GM23338 (cell line): ENCODE data around the gene BAK1. TPM values are rescaled to one million over a fixed set of nuclear protein-coding genes. Genes with fewer than 3 reads are reported as not detected.

ENCODE experiments used
- ATAC-seq: fragments of 200-7000 bp; cut with Tn5 transposase; 3 replicates; pipeline ENCODE4 v1.9.1; 2020
- DNase-seq: peaks from one replicate; pipeline ENCODE4 v3.0.0-alpha.2; 2015; ENCODE audit warnings: low spot score
- H2AFZ ChIP-seq: fragments of 200-600 bp; sonication (generic); 2 replicates; pipeline ENCODE4 v1.8.0; 2016; ENCODE audit warnings: antibody characterized with exemption, mild to moderate bottlenecking, moderate library complexity
- H3F3A ChIP-seq: fragments of 200-600 bp; sonication (generic); replicated peaks from 2 replicates; pipeline ENCODE4 v1.8.0; 2017; ENCODE audit warnings: antibody characterized with exemption, mixed run types, low read depth
- H3K27ac ChIP-seq: fragments of 200-600 bp; sonication (generic); 2 replicates; pipeline ENCODE4 v1.6.1; 2016; ENCODE audit warnings: low read depth
- H3K27me3 ChIP-seq: fragments of 200-600 bp; sonication (generic); 2 replicates; pipeline ENCODE4 v1.8.0; 2016; ENCODE audit warnings: mild to moderate bottlenecking, mixed run types, moderate library complexity; ENCODE audit not compliant: insufficient read depth
- H3K36me3 ChIP-seq: fragments of 200-600 bp; sonication (generic); 2 replicates; pipeline ENCODE4 v1.8.0; 2016; ENCODE audit warnings: mild to moderate bottlenecking; ENCODE audit not compliant: insufficient read depth
- H3K4me1 ChIP-seq: fragments of 200-600 bp; sonication (generic); 2 replicates; pipeline ENCODE4 v1.8.0; 2016; ENCODE audit warnings: mild to moderate bottlenecking, moderate library complexity; ENCODE audit not compliant: insufficient read depth
- H3K4me2 ChIP-seq: fragments of 200-600 bp; sonication (generic); 2 replicates; pipeline ENCODE4 v1.7.1; 2017; ENCODE audit warnings: mixed run types
- H3K4me3 ChIP-seq: fragments of 200-600 bp; sonication (generic); 2 replicates; pipeline ENCODE4 v1.6.1; 2016; ENCODE audit warnings: mixed run types
- H3K79me2 ChIP-seq: fragments of 200-600 bp; sonication (generic); replicated peaks from 2 replicates; pipeline ENCODE4 v1.8.0; 2017; ENCODE audit warnings: mild to moderate bottlenecking; ENCODE audit not compliant: insufficient read depth
- H3K9me2 ChIP-seq: fragments of 200-600 bp; sonication (generic); 2 replicates; pipeline ENCODE4 v1.8.0; 2017; ENCODE audit not compliant: insufficient read depth
- H4K20me1 ChIP-seq: fragments of 200-600 bp; sonication (generic); replicated peaks from 2 replicates; pipeline ENCODE4 v1.8.0; 2017; ENCODE audit warnings: mild to moderate bottlenecking; ENCODE audit not compliant: insufficient read depth
- H3K27ac Mint-ChIP-seq: 2 replicates; pipeline ENCODE4 v1.8.0; 2020; ENCODE audit warnings: inconsistent platforms, mild to moderate bottlenecking, moderate library complexity, mixed read lengths
- H3K27me3 Mint-ChIP-seq: 3 replicates; pipeline ENCODE4 v1.8.0; 2022; ENCODE audit warnings: low read depth, mild to moderate bottlenecking, moderate library complexity, mixed read lengths, inconsistent platforms; ENCODE audit not compliant: insufficient read depth, poor library complexity
- H3K36me3 Mint-ChIP-seq: 3 replicates; pipeline ENCODE4 v1.8.0; 2021; ENCODE audit warnings: low read depth, mild to moderate bottlenecking, inconsistent platforms, moderate library complexity, mixed read lengths
- H3K4me1 Mint-ChIP-seq: 3 replicates; pipeline ENCODE4 v1.8.0; 2020; ENCODE audit warnings: mild to moderate bottlenecking, inconsistent platforms, mixed read lengths
- H3K4me3 Mint-ChIP-seq: 3 replicates; pipeline ENCODE4 v1.8.0; 2021; ENCODE audit warnings: moderate library complexity, mild to moderate bottlenecking, inconsistent platforms, mixed read lengths
- H3K9me3 Mint-ChIP-seq: 3 replicates; pipeline ENCODE4 v1.8.0; 2020; ENCODE audit warnings: moderate library complexity, mild to moderate bottlenecking, inconsistent platforms, mixed read lengths
- CREB1 ChIP-seq: fragments of 250-450 bp; sonication (Bioruptor Pico); IDR thresholded peaks from 2 replicates; pipeline ENCODE4 v1.5.0; 2020; ENCODE audit warnings: low read depth, mild to moderate bottlenecking, moderate library complexity
- JUNB ChIP-seq: IDR thresholded peaks from one replicate; pipeline ENCODE4 v1.6.1; 2016; ENCODE audit warnings: antibody characterized with exemption; ENCODE audit not compliant: unreplicated experiment
- POLR2AphosphoS5 ChIP-seq: IDR thresholded peaks from 2 replicates; pipeline ENCODE4 v1.6.1; 2016; ENCODE audit warnings: antibody characterized with exemption, low read depth
- STAT1 ChIP-seq: IDR thresholded peaks from one replicate; pipeline ENCODE4 v1.6.1; 2016; ENCODE audit warnings: antibody characterized with exemption; ENCODE audit not compliant: unreplicated experiment
- ZNF331 ChIP-seq: fragments of 250-450 bp; sonication (Bioruptor Pico); IDR thresholded peaks from 2 replicates; pipeline ENCODE4 v1.5.0; 2020; ENCODE audit warnings: low read depth, mild to moderate bottlenecking, moderate library complexity
- ZNF462 ChIP-seq: fragments of 250-450 bp; sonication (Bioruptor Pico); IDR thresholded peaks from 2 replicates; pipeline ENCODE4 v1.5.0; 2020; ENCODE audit warnings: mild to moderate bottlenecking, moderate library complexity
- polyA plus RNA-seq: library from polyadenylated mRNA; unstranded; fragments of >200 nt; fragmentation: Nextera tagmentation; extraction: Ambion mirVana; gene quantifications from 2 replicates; pipeline ENCODE4 v1.2.1, GENCODE V29; 2016
- total RNA-seq: library from RNA; depleted of rRNA; stranded (reverse); fragments of >200 nt; shearing (Covaris generic); gene quantifications from 2 replicates; pipeline ENCODE4 v1.2.3, GENCODE V29; 2014
- TF ChIP-seq, protein P1 (sequence below): IDR thresholded peaks from one replicate; pipeline ENCODE4 v1.6.1; 2018; ENCODE audit warnings: antibody characterized with exemption; ENCODE audit not compliant: unreplicated experiment

The BAK1 gene
- total and polyA plus RNA-seq, 2 experiments from 2014 or later = 22.2 to 45.0 TPM

DNA sequence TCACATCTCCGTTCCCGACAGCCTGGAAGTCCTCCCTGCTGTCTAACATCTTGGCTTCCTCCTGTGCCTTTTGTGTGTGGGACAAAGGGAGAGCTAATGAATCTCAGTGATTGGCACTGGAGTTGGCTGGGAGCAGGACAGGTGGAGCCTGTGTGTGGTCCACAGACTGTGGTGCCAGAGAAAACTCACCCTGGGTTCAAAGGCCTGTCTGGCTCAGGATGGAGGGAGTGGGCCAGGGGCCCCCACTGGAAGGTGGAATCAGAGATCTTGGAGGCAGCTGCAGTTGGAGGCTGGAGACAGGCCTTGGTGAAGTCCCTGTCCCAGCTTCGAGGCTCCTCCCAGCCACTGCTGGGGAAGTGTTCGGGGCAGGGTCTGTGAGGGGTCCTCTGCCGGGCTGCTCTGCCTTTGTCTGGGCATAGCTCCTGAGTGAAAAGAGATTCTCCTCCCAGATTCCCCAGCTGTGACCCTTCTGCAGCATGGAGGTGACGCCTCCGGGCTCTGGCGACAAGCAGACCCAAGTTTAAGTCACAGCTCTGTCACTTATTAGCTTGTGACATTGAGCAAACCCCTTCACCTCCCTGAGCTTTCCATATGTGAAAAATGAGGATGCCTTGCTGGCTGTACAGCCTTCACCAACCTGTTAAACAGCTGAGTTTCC is 27.2 kb upstream of the BAK1 start (continued):
- TF ChIP-seq ZNF462 (no peak), ZNF331 (CRISPR knock-in tag) (no peak), STAT1 (no peak), POLR2AphosphoS5 (no peak), CREB1 (CRISPR knock-in tag) (no peak)

- Histone ChIP-seq H3K79me2 (no peaks in the 10 kb centered on the region), H3K4me3 (no peak overlapping the region), H3K4me2 (no peak overlapping the region; the same call in 1 of the 2 replicates), H2AFZ (no peak overlapping the region), H3K27ac (no peak overlapping the region), H3K9me2 (no peaks in the 10 kb centered on the region), H3F3A (no peaks in the 10 kb centered on the region), H3K27me3 (no peaks in the 10 kb centered on the region), H3K36me3 (no peaks in the 10 kb centered on the region), H3K4me1 (peaks cover 28% of the 10 kb centered on the region), H4K20me1 (no peaks in the 10 kb centered on the region)
- Mint-ChIP-seq H3K27me3 (peaks cover 16% of the 10 kb centered on the region), H3K9me3 (peaks cover 8% of the 10 kb centered on the region; the same call in 2 of the 3 replicates), H3K27ac (no peak overlapping the region), H3K4me1 (peaks cover 41% of the 10 kb centered on the region), H3K36me3 (peaks cover 8% of the 10 kb centered on the region; the same call in 1 of the 3 replicates), H3K4me3 (no peak overlapping the region)
- no peak for ATAC-seq
- no peak for DNase-seq
- TF ChIP-seq JUNB = no peak
- no peak for TF ChIP-seq STAT1
- TF ChIP-seq, protein P1, sequence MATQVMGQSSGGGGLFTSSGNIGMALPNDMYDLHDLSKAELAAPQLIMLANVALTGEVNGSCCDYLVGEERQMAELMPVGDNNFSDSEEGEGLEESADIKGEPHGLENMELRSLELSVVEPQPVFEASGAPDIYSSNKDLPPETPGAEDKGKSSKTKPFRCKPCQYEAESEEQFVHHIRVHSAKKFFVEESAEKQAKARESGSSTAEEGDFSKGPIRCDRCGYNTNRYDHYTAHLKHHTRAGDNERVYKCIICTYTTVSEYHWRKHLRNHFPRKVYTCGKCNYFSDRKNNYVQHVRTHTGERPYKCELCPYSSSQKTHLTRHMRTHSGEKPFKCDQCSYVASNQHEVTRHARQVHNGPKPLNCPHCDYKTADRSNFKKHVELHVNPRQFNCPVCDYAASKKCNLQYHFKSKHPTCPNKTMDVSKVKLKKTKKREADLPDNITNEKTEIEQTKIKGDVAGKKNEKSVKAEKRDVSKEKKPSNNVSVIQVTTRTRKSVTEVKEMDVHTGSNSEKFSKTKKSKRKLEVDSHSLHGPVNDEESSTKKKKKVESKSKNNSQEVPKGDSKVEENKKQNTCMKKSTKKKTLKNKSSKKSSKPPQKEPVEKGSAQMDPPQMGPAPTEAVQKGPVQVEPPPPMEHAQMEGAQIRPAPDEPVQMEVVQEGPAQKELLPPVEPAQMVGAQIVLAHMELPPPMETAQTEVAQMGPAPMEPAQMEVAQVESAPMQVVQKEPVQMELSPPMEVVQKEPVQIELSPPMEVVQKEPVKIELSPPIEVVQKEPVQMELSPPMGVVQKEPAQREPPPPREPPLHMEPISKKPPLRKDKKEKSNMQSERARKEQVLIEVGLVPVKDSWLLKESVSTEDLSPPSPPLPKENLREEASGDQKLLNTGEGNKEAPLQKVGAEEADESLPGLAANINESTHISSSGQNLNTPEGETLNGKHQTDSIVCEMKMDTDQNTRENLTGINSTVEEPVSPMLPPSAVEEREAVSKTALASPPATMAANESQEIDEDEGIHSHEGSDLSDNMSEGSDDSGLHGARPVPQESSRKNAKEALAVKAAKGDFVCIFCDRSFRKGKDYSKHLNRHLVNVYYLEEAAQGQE = no peak
- no peak for TF ChIP-seq CREB1 (CRISPR knock-in tag)
These were observed 26.6 kb upstream of the BAK1 start for GRCh38 chr6:33606642-33607041.
